Loucy (cell line): ENCODE results near the gene BIRC7.

Experiments
- H2AFZ ChIP-seq: fragments of 200-600 bp; sonication (generic); 2 replicates; pipeline ENCODE4 v1.6.0; 2016; ENCODE audit warnings: antibody characterized with exemption, mild to moderate bottlenecking, low read length, moderate library complexity
- H3F3A ChIP-seq: fragments of 200-600 bp; 2 replicates; pipeline ENCODE4 v1.6.0; 2016; ENCODE audit warnings: antibody characterized with exemption, low read depth, mild to moderate bottlenecking
- H3K27me3 ChIP-seq: fragments of 200-600 bp; sonication (generic); 2 replicates; pipeline ENCODE4 v1.6.1; 2014; ENCODE audit warnings: low read length, mild to moderate bottlenecking; ENCODE audit not compliant: insufficient read depth, poor library complexity, severe bottlenecking
- H3K36me3 ChIP-seq: fragments of 200-600 bp; sonication (generic); 2 replicates; pipeline ENCODE4 v1.6.1; 2016; ENCODE audit warnings: low read length; ENCODE audit not compliant: insufficient read depth
- H3K4me1 ChIP-seq: fragments of 200-600 bp; sonication (generic); 2 replicates; pipeline ENCODE4 v1.5.1; 2014; ENCODE audit warnings: low read length, mild to moderate bottlenecking; ENCODE audit not compliant: insufficient read depth, poor library complexity, severe bottlenecking
- H3K4me2 ChIP-seq: fragments of 200-600 bp; sonication (generic); 2 replicates; pipeline ENCODE4 v1.6.0; 2014; ENCODE audit warnings: antibody characterized with exemption, low read length, low read depth, mild to moderate bottlenecking; ENCODE audit not compliant: poor library complexity, severe bottlenecking
- H3K4me3 ChIP-seq: fragments of 200-600 bp; sonication (generic); 2 replicates; pipeline ENCODE4 v1.5.1; 2014; ENCODE audit warnings: low read length, mild to moderate bottlenecking, mixed read lengths; ENCODE audit not compliant: poor library complexity, severe bottlenecking
- H3K79me2 ChIP-seq: fragments of 200-600 bp; sonication (generic); 2 replicates; pipeline ENCODE4 v1.6.1; 2014; ENCODE audit warnings: low read length; ENCODE audit not compliant: insufficient read depth
- H3K9ac ChIP-seq: fragments of 200-600 bp; sonication (generic); 2 replicates; pipeline ENCODE4 v1.6.0; 2014; ENCODE audit warnings: mild to moderate bottlenecking, low read depth, low read length, moderate library complexity; ENCODE audit not compliant: poor library complexity, severe bottlenecking
- H3K9me2 ChIP-seq: fragments of 200-600 bp; sonication (generic); replicated peaks from 2 replicates; pipeline ENCODE4 v1.6.1; 2016; ENCODE audit warnings: low read depth, low read length, mixed read lengths
- H3K9me3 ChIP-seq: fragments of 200-600 bp; sonication (generic); 2 replicates; pipeline ENCODE4 v1.6.1; 2014; ENCODE audit warnings: mild to moderate bottlenecking, antibody characterized with exemption, low read length, low read depth; ENCODE audit not compliant: insufficient read depth
- H4K20me1 ChIP-seq: fragments of 200-600 bp; sonication (generic); 2 replicates; pipeline ENCODE4 v1.6.0; 2014; ENCODE audit warnings: antibody characterized with exemption, low read length, mild to moderate bottlenecking; ENCODE audit not compliant: insufficient read depth, poor library complexity, severe bottlenecking
- CTCF ChIP-seq: fragments of 200-600 bp; sonication (generic); conservative IDR thresholded peaks from 2 replicates; pipeline ENCODE4 v1.5.1; 2014; ENCODE audit warnings: mild to moderate bottlenecking, antibody characterized with exemption, low read length
- EZH2phosphoT487 ChIP-seq: fragments of 200-600 bp; IDR thresholded peaks from 2 replicates; pipeline ENCODE4 v1.6.1; 2018; ENCODE audit warnings: antibody characterized with exemption, mild to moderate bottlenecking, moderate library complexity, borderline replicate concordance

BIRC7 gene

GRCh38 chr20:63222541-63222940 lies 13.2 kb upstream of the BIRC7 start:
- H3K4me2 ChIP-seq = no peak overlapping the region
- TF ChIP-seq EZH2phosphoT487 = no peak
- no peak for TF ChIP-seq CTCF
- H2AFZ ChIP-seq = no peak overlapping the region
- no peaks in the 10 kb centered on the region for H3K79me2 ChIP-seq
- no peaks in the 10 kb centered on the region for H3K27me3 ChIP-seq
- no peaks in the 10 kb centered on the region for H3F3A ChIP-seq
- H3K9me3 ChIP-seq = no peaks in the 10 kb centered on the region
- no peaks in the 10 kb centered on the region for H3K36me3 ChIP-seq
- H3K9me2 ChIP-seq = no peaks in the 10 kb centered on the region
- H3K4me3 ChIP-seq = no peak overlapping the region
- no peak overlapping the region for H3K9ac ChIP-seq
- H4K20me1 ChIP-seq = no peaks in the 10 kb centered on the region
- H3K4me1 ChIP-seq = no peaks in the 10 kb centered on the region

GRCh38 chr20:63223121-63223825 lies 12.4 kb upstream of the BIRC7 start:
- H3K36me3 ChIP-seq = no peaks in the 10 kb centered on the region
- no peaks in the 10 kb centered on the region for H3K9me3 ChIP-seq
- H3K9ac ChIP-seq = no peak overlapping the region
- no peaks in the 10 kb centered on the region for H3K9me2 ChIP-seq
- H3K4me2 ChIP-seq = no peak overlapping the region
- H4K20me1 ChIP-seq = no peaks in the 10 kb centered on the region
- H2AFZ ChIP-seq = no peak overlapping the region
- TF ChIP-seq EZH2phosphoT487 = no peak
- TF ChIP-seq CTCF = peak; percentile 86
- no peaks in the 10 kb centered on the region for H3K27me3 ChIP-seq
- H3K79me2 ChIP-seq = no peaks in the 10 kb centered on the region
- H3K4me1 ChIP-seq = no peaks in the 10 kb centered on the region
- no peak overlapping the region for H3K4me3 ChIP-seq
- no peaks in the 10 kb centered on the region for H3F3A ChIP-seq

GRCh38 chr20:63223826-63224207 lies 11.9 kb upstream of the BIRC7 start:
- no peak for TF ChIP-seq EZH2phosphoT487
- no peak for TF ChIP-seq CTCF

More at GRCh38 chr20:63223826-63224207, 11.9 kb upstream of the BIRC7 start:
- Histone ChIP-seq H3F3A (no peaks in the 10 kb centered on the region), H3K36me3 (no peaks in the 10 kb centered on the region), H3K9me3 (no peaks in the 10 kb centered on the region), H3K9ac (no peak overlapping the region), H3K9me2 (no peaks in the 10 kb centered on the region), H3K4me3 (no peak overlapping the region), H3K4me2 (no peak overlapping the region), H3K27me3 (no peaks in the 10 kb centered on the region), H3K79me2 (no peaks in the 10 kb centered on the region), H3K4me1 (no peaks in the 10 kb centered on the region), H2AFZ (no peak overlapping the region), H4K20me1 (no peaks in the 10 kb centered on the region)
